H1 (cell line): ENCODE measurements around the gene FOXD4L6. TPM values are rescaled to one million over a fixed set of nuclear protein-coding genes. Genes with fewer than 3 reads are reported as not detected.
"Not testable (repeated sequence)": the region's sequence is repeated elsewhere in the genome, so short reads cannot be mapped to it uniquely, and the experiment has no call there.

Source experiments
- CTCF ChIA-PET: fragments of 300-600 bp; sonication (Branson Sonifier 250); formaldehyde crosslinking; loops from one replicate; lab custom pipeline; 2021; ENCODE audit not compliant: partially characterized antibody; lab: Charles Lee
- POLR2A ChIA-PET: fragments of 300-600 bp; sonication (Branson Sonifier 250); formaldehyde crosslinking; loops from one replicate; lab custom pipeline; 2021; ENCODE audit warnings: inconsistent platforms; ENCODE audit not compliant: partially characterized antibody; lab: Charles Lee
- DNase-seq, 2 experiments: peaks; one replicate each; pipeline versions ENCODE4 v3.0.0 to v3.0.0-alpha.2; 2010 to 2022; ENCODE audit warnings: low spot score in 2 of 2, low read depth in 1 of 2, mixed read lengths in 1 of 2
- FAIRE-seq: peaks from 2 replicates; lab custom pipeline; 2011; peaks lifted over from hg19 to GRCh38; lab: Jason Lieb, UNC
- H2AFZ ChIP-seq: 2 replicates; pipeline ENCODE4 v1.8.1; 2012; ENCODE audit warnings: low read length, inconsistent platforms
- H2AK5ac ChIP-seq: 2 replicates; pipeline ENCODE4 v1.6.1; 2013; ENCODE audit warnings: low read depth, low read length
- H2BK120ac ChIP-seq: replicated peaks from 2 replicates; pipeline ENCODE3; 2013; ENCODE audit warnings: low read depth, low read length, inconsistent platforms
- H2BK12ac ChIP-seq: 2 replicates; pipeline ENCODE4 v1.6.1; 2013; ENCODE audit warnings: low read depth, low read length
- H2BK15ac ChIP-seq: 2 replicates; pipeline ENCODE4 v1.6.1; 2013; ENCODE audit warnings: low read length
- H2BK20ac ChIP-seq: 2 replicates; pipeline ENCODE4 v1.6.1; 2013; ENCODE audit warnings: low read length
- H2BK5ac ChIP-seq: 2 replicates; pipeline ENCODE4 v1.6.1; 2013; ENCODE audit warnings: low read depth, low read length
- H3K14ac ChIP-seq: 2 replicates; pipeline ENCODE4 v1.6.1; 2013; ENCODE audit warnings: inconsistent platforms; ENCODE audit not compliant: insufficient read length
- H3K18ac ChIP-seq: 2 replicates; pipeline ENCODE4 v1.6.1; 2013; ENCODE audit warnings: low read length; ENCODE audit errors: extremely low read depth
- H3K23ac ChIP-seq: 2 replicates; pipeline ENCODE4 v1.6.1; 2013; ENCODE audit warnings: inconsistent platforms; ENCODE audit not compliant: insufficient read length
- H3K23me2 ChIP-seq: 2 replicates; pipeline ENCODE4 v1.6.1; 2013; ENCODE audit warnings: low read depth, low read length
- H3K27ac ChIP-seq: 2 replicates; pipeline ENCODE4 v1.6.1; 2011; ENCODE audit warnings: low read depth, low read length, inconsistent platforms
- H3K27me3 ChIP-seq, 4 experiments: replicated peaks in 1 of 4; 1 replicate in 1 of 4; 2 replicates in 3 of 4; pipeline versions ENCODE4 v1.6.1 to v1.8.1; 2011 to 2013; ENCODE audit warnings: low read length in 3 of 4, mild to moderate bottlenecking in 3 of 4, inconsistent platforms in 2 of 4, mixed read lengths in 2 of 4, moderate library complexity in 1 of 4; ENCODE audit not compliant: control insufficient read depth in 3 of 4, insufficient read depth in 3 of 4; ENCODE audit errors: extremely low read depth in 1 of 4
- H3K36me3 ChIP-seq, 4 experiments: 2 replicates each; pipeline versions ENCODE4 v1.6.1 to v1.8.1; 2011 to 2013; ENCODE audit warnings: mild to moderate bottlenecking in 4 of 4, low read length in 3 of 4, moderate library complexity in 2 of 4, control low read depth in 1 of 4, inconsistent platforms in 1 of 4; ENCODE audit not compliant: insufficient read depth in 4 of 4, control insufficient read depth in 2 of 4
- H3K4ac ChIP-seq: replicated peaks from 2 replicates; pipeline ENCODE3; 2013; ENCODE audit warnings: low read length, low read depth, mixed read lengths, inconsistent platforms; ENCODE audit not compliant: insufficient read length
- H3K4me1 ChIP-seq, 4 experiments: replicated peaks in 1 of 4; 1 replicate in 1 of 4; 2 replicates in 3 of 4; pipeline versions ENCODE4 v1.6.1 to v1.8.1; 2011 to 2013; ENCODE audit warnings: low read length in 3 of 4, inconsistent platforms in 2 of 4, mixed read lengths in 1 of 4; ENCODE audit not compliant: insufficient read depth in 4 of 4, control insufficient read depth in 3 of 4
- H3K4me2 ChIP-seq, 2 experiments: 2 replicates each; pipeline versions ENCODE4 v1.6.1 to v1.8.1; 2011 to 2013; ENCODE audit warnings: low read depth in 2 of 2, low read length in 2 of 2, control low read depth in 1 of 2, inconsistent platforms in 1 of 2, mild to moderate bottlenecking in 1 of 2; ENCODE audit not compliant: insufficient read depth in 1 of 2
- H3K4me3 ChIP-seq, 4 experiments: fragments of 200-600, 300-600 bp in 1 of 4; sonication (generic), shearing (Covaris generic), sonication (Bioruptor Twin) in 1 of 4; 2 replicates each; pipeline versions ENCODE4 v1.5.1 to v1.8.1; 2011 to 2016; ENCODE audit warnings: low read length in 4 of 4, low read depth in 3 of 4, control low read depth in 2 of 4, inconsistent platforms in 2 of 4, mild to moderate bottlenecking in 2 of 4, mixed read lengths in 1 of 4, moderate library complexity in 1 of 4; ENCODE audit not compliant: insufficient read depth in 2 of 4; ENCODE audit errors: extremely low read depth in 1 of 4
- H3K56ac ChIP-seq: replicated peaks from 2 replicates; pipeline ENCODE3; 2013; ENCODE audit warnings: low read depth, mild to moderate bottlenecking, mixed read lengths, low read length, inconsistent platforms; ENCODE audit not compliant: insufficient read length
- H3K79me1 ChIP-seq: 2 replicates; pipeline ENCODE4 v1.6.1; 2013; ENCODE audit warnings: low read depth, low read length, control low read depth
- H3K79me2 ChIP-seq, 2 experiments: 2 replicates each; pipeline versions ENCODE4 v1.6.1 to v1.8.1; 2012 to 2013; ENCODE audit warnings: low read length in 2 of 2, mild to moderate bottlenecking in 2 of 2, inconsistent platforms in 1 of 2; ENCODE audit not compliant: insufficient read depth in 2 of 2, control insufficient read depth in 1 of 2
- H3K9ac ChIP-seq, 4 experiments: replicated peaks in 1 of 4; 1 replicate in 1 of 4; 2 replicates in 3 of 4; pipeline versions ENCODE4 v1.6.1 to v1.8.1; 2011 to 2013; ENCODE audit warnings: low read depth in 3 of 4, low read length in 3 of 4, control low read depth in 2 of 4, mild to moderate bottlenecking in 2 of 4, moderate library complexity in 2 of 4, inconsistent platforms in 1 of 4; ENCODE audit errors: extremely low read depth in 1 of 4
- H3K9me3 ChIP-seq, 2 experiments: 2 replicates each; pipeline versions ENCODE4 v1.6.1 to v1.8.1; 2012 to 2013; ENCODE audit warnings: mild to moderate bottlenecking in 2 of 2, moderate library complexity in 2 of 2, control low read depth in 1 of 2, inconsistent platforms in 1 of 2, low read depth in 1 of 2, low read length in 1 of 2, mixed read lengths in 1 of 2; ENCODE audit not compliant: insufficient read depth in 2 of 2
- H4K20me1 ChIP-seq, 2 experiments: replicated peaks in 1 of 2; 2 replicates each; pipeline versions ENCODE3 to v1.8.1; 2011 to 2013; ENCODE audit warnings: inconsistent platforms in 2 of 2, low read length in 2 of 2, mild to moderate bottlenecking in 1 of 2; ENCODE audit not compliant: insufficient read depth in 2 of 2, control insufficient read depth in 1 of 2
- H4K5ac ChIP-seq: 2 replicates; pipeline ENCODE4 v1.6.1; 2013; ENCODE audit warnings: low read length, low read depth, mixed read lengths, inconsistent platforms; ENCODE audit not compliant: insufficient read length
- H4K8ac ChIP-seq: 2 replicates; pipeline ENCODE4 v1.8.0; 2013; ENCODE audit warnings: mild to moderate bottlenecking, moderate library complexity, low read length, inconsistent platforms; ENCODE audit not compliant: insufficient read depth; ENCODE audit errors: extremely low read depth
- H4K91ac ChIP-seq: replicated peaks from 2 replicates; pipeline ENCODE3; 2013; ENCODE audit warnings: low read length, mixed read lengths, inconsistent platforms; ENCODE audit not compliant: insufficient read length
- SUZ12 ChIP-seq: fragments of 200-600 bp; sonication (generic); IDR thresholded peaks from 2 replicates; pipeline ENCODE4 v1.6.1; 2012; ENCODE audit warnings: mild to moderate bottlenecking, inconsistent platforms, low read length, moderate library complexity, mixed read lengths
- WGBS, 2 experiments: shearing (Covaris generic) in 1 of 2; methylation state at CpG; one replicate each; pipeline versions ENCODE4 v1.1.6 to v1.1.7; 2013 to 2015; ENCODE audit warnings: low lambda C conversion rate in 2 of 2, mixed read lengths in 2 of 2, inconsistent platforms in 1 of 2, low coverage in 1 of 2, missing lambda C conversion rate in 1 of 2; ENCODE audit not compliant: insufficient replicate concordance in 2 of 2, insufficient coverage in 1 of 2, insufficient read length in 1 of 2; ENCODE audit errors: extremely low coverage in 1 of 2, missing lambda C conversion rate in 1 of 2; 5-methylcytosine and 5-hydroxymethylcytosine counted together
- polyA plus RNA-seq, 7 experiments: library from polyadenylated mRNA; depleted of rRNA in 3 of 7; stranded (reverse) in 5 of 7; unstranded in 2 of 7; fragments of >200 nt in 5 of 7; fragments of 200-250 nt in 2 of 7; gene quantifications; 1 replicate in 5 of 7; 2 replicates in 1 of 7; 4 replicates in 1 of 7; pipeline versions ENCODE4 v1.2.1 to v1.2.3, GENCODE V29; 2011 to 2013; ENCODE audit warnings: missing spikeins in 2 of 7, mixed read lengths in 2 of 7
- total RNA-seq: library from RNA; stranded (reverse); fragmentation: NEBNext Ultra II Directional; extraction: Animal tissue kit (Norgen Biotek cat#: 25700); gene quantifications from 2 replicates; pipeline ENCODE4 v1.2.1, GENCODE V29; 2021

Gene FOXD4L6
- total and polyA plus RNA-seq, 2 of the 8 experiments (the other 6 are each of a cell fraction or from before 2014, with no cell fraction given), result 0.13 TPM; not detected in 1

GRCh38 chr9:41123812-41124211 lies 4.7 kb downstream of the FOXD4L6 start:
- H3K79me1 ChIP-seq, H2AFZ ChIP-seq, H3K36me3 ChIP-seq, H2BK15ac ChIP-seq, H3K9me3 ChIP-seq, H4K5ac ChIP-seq, H3K4me2 ChIP-seq, H3K4ac ChIP-seq, H3K18ac ChIP-seq, H3K4me1 ChIP-seq, H2BK5ac ChIP-seq, H3K14ac ChIP-seq, H4K91ac ChIP-seq, H2AK5ac ChIP-seq, H3K4me3 ChIP-seq, H3K27ac ChIP-seq, H3K23ac ChIP-seq, POLR2A ChIA-PET, FAIRE-seq, H4K8ac ChIP-seq, H4K20me1 ChIP-seq, H2BK120ac ChIP-seq, H3K9ac ChIP-seq, H3K79me2 ChIP-seq, H2BK12ac ChIP-seq, CTCF ChIA-PET, H2BK20ac ChIP-seq, H3K23me2 ChIP-seq, H3K56ac ChIP-seq, DNase-seq: not testable (repeated sequence)
- TF ChIP-seq SUZ12, result 0 out of 2 replicates have a peak, but pooled peaks have one; percentile 25
- WGBS, 2 experiments, result 2% methylated on average over 9 of the region's 33 CpGs; no CpG with 5 or more reads in 1 of the 2 experiments
- H3K27me3 ChIP-seq, result peaks cover 0 to 13% (median 7%) of the 10 kb centered on the region in 4 experiments; a peak in 6 of 7 replicates
